WTC11 (cell line): ENCODE results near the gene DIAPH1. TPM values are rescaled to one million over a fixed set of nuclear protein-coding genes. Genes with fewer than 3 reads are reported as not detected.
A peak's percentile ranks its signal among the peaks of the same experiment; 100 is the strongest.

Source experiments
- ATAC-seq: fragments of 200-7000 bp; cut with Tn5 transposase; 2 replicates; pipeline ENCODE4 v1.10.0; 2021; ENCODE audit warnings: mild to moderate bottlenecking, moderate library complexity
- CTCF ChIA-PET: fragments of 300-600 bp; sonication (Branson Sonifier 250); formaldehyde crosslinking; loops from one replicate; lab custom pipeline; 2021; ENCODE audit warnings: antibody characterized with exemption; lab: Charles Lee
- POLR2A ChIA-PET: fragments of 350-600 bp; sonication (Branson Sonifier 250); formaldehyde crosslinking; loops from one replicate; lab custom pipeline; 2021; ENCODE audit warnings: antibody characterized with exemption; lab: Charles Lee
- DNase-seq: peaks from one replicate; pipeline ENCODE4 v3.0.0; 2021; ENCODE audit warnings: low spot score
- H3K27ac Mint-ChIP-seq: 2 replicates; pipeline ENCODE4 v1.8.0; 2021; ENCODE audit warnings: mixed read lengths
- H3K27me3 Mint-ChIP-seq: 2 replicates; pipeline ENCODE4 v1.8.0; 2021; ENCODE audit warnings: low read depth, mild to moderate bottlenecking, moderate library complexity, mixed read lengths
- H3K36me3 Mint-ChIP-seq: 2 replicates; pipeline ENCODE4 v1.8.0; 2021; ENCODE audit warnings: mixed read lengths
- H3K4me1 Mint-ChIP-seq: 2 replicates; pipeline ENCODE4 v1.8.0; 2022; ENCODE audit warnings: mixed read lengths
- H3K4me3 Mint-ChIP-seq: 2 replicates; pipeline ENCODE4 v1.8.0; 2021; ENCODE audit warnings: mild to moderate bottlenecking, moderate library complexity, mixed read lengths
- H3K9me3 Mint-ChIP-seq: 2 replicates; pipeline ENCODE4 v1.8.0; 2021; ENCODE audit warnings: mixed read lengths
- ATF1 ChIP-seq: sonication (generic); formaldehyde crosslinking; IDR thresholded peaks from 2 replicates; pipeline ENCODE4 v1.8.1; 2023; ENCODE audit warnings: mild to moderate bottlenecking, moderate library complexity, missing genetic modification reagents
- FOXK1 ChIP-seq: sonication (generic); formaldehyde crosslinking; IDR thresholded peaks from 2 replicates; pipeline ENCODE4 v1.8.0; 2022; ENCODE audit warnings: mild to moderate bottlenecking, moderate library complexity, missing genetic modification reagents
- IRF1 ChIP-seq: sonication (generic); formaldehyde crosslinking; IDR thresholded peaks from 2 replicates; pipeline ENCODE4 v1.8.0; 2023; ENCODE audit warnings: missing genetic modification reagents
- MAX ChIP-seq: sonication (generic); formaldehyde crosslinking; IDR thresholded peaks from 2 replicates; pipeline ENCODE4 v1.8.0; 2022; ENCODE audit warnings: mild to moderate bottlenecking, missing genetic modification reagents
- NR2C2 ChIP-seq: sonication (generic); formaldehyde crosslinking; IDR thresholded peaks from 2 replicates; pipeline ENCODE4 v1.8.0; 2022; ENCODE audit warnings: mild to moderate bottlenecking, missing genetic modification reagents
- PRDM15 ChIP-seq: sonication (generic); formaldehyde crosslinking; IDR thresholded peaks from 2 replicates; pipeline ENCODE4 v1.8.0; 2022; ENCODE audit warnings: missing genetic modification reagents
- SOX15 ChIP-seq: fragments of 250-450 bp; sonication (Bioruptor Pico); IDR thresholded peaks from 2 replicates; pipeline ENCODE4 v1.9.0; 2021; ENCODE audit warnings: mild to moderate bottlenecking
- ZNF232 ChIP-seq: sonication (generic); formaldehyde crosslinking; IDR thresholded peaks from 2 replicates; pipeline ENCODE4 v1.8.0; 2022; ENCODE audit warnings: mild to moderate bottlenecking, missing genetic modification reagents
- ZNF512 ChIP-seq: sonication (generic); formaldehyde crosslinking; IDR thresholded peaks from 2 replicates; pipeline ENCODE4 v1.8.1; 2022; ENCODE audit warnings: missing genetic modification reagents, borderline replicate concordance
- total RNA-seq: library from RNA; stranded (reverse); gene quantifications from 3 replicates; pipeline ENCODE4 v1.2.3, GENCODE V29; 2021
- TF ChIP-seq, protein P1 (sequence below): fragments of 250-450 bp; sonication (Bioruptor Pico); IDR thresholded peaks from 2 replicates; pipeline ENCODE4 v1.9.0; 2021; ENCODE audit warnings: mild to moderate bottlenecking, borderline replicate concordance
- TF ChIP-seq, protein P2 (sequence below): fragments of 250-450 bp; sonication (Bioruptor Pico); conservative IDR thresholded peaks from 2 replicates; pipeline ENCODE4 v1.9.0; 2021; ENCODE audit warnings: mild to moderate bottlenecking
- TF ChIP-seq, protein P3 (sequence below): sonication (generic); formaldehyde crosslinking; IDR thresholded peaks from 2 replicates; pipeline ENCODE4 v1.8.0; 2023; ENCODE audit warnings: missing genetic modification reagents, mild to moderate bottlenecking, borderline replicate concordance

DIAPH1 gene
- total RNA-seq, 1 experiment from 2014 or later, result 109 TPM

GRCh38 chr5:141654298-141654697 is 35.5 kb upstream of the DIAPH1 start (continued):
- TF ChIP-seq, protein P1, sequence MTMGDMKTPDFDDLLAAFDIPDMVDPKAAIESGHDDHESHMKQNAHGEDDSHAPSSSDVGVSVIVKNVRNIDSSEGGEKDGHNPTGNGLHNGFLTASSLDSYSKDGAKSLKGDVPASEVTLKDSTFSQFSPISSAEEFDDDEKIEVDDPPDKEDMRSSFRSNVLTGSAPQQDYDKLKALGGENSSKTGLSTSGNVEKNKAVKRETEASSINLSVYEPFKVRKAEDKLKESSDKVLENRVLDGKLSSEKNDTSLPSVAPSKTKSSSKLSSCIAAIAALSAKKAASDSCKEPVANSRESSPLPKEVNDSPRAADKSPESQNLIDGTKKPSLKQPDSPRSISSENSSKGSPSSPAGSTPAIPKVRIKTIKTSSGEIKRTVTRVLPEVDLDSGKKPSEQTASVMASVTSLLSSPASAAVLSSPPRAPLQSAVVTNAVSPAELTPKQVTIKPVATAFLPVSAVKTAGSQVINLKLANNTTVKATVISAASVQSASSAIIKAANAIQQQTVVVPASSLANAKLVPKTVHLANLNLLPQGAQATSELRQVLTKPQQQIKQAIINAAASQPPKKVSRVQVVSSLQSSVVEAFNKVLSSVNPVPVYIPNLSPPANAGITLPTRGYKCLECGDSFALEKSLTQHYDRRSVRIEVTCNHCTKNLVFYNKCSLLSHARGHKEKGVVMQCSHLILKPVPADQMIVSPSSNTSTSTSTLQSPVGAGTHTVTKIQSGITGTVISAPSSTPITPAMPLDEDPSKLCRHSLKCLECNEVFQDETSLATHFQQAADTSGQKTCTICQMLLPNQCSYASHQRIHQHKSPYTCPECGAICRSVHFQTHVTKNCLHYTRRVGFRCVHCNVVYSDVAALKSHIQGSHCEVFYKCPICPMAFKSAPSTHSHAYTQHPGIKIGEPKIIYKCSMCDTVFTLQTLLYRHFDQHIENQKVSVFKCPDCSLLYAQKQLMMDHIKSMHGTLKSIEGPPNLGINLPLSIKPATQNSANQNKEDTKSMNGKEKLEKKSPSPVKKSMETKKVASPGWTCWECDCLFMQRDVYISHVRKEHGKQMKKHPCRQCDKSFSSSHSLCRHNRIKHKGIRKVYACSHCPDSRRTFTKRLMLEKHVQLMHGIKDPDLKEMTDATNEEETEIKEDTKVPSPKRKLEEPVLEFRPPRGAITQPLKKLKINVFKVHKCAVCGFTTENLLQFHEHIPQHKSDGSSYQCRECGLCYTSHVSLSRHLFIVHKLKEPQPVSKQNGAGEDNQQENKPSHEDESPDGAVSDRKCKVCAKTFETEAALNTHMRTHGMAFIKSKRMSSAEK (CRISPR knock-in tag), result no peak
- TF ChIP-seq IRF1, result no peak

DNA sequence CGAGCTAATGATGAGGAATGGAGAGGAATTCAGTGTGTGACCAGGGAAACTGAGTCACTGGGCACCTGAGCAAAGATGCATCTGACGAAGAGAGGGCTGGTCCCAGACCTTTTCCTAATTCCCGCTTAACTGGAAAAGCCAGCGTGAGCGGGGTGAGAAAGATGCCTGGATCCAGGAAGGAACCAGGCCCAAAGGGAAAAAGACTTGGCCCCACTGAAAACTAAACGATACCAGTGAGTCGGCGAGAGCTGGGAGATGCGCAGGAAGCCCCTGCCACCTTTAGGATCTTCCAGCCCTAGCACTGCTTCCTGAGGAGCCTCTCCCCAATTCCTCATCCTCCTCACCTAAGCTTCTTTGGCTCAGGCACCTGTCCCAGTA is 32.9 kb upstream of the DIAPH1 start:
- no peak for ATAC-seq
- ChIA-PET CTCF (interaction anchor here (1.0 to 3.1 kb wide), 12 partner anchors 10 to 309 kb away, joined by 3 to 32 read pairs (median 4); partner anchors contain the start of genes ARAP3, DIAPH1, HDAC3 and RELL2), POLR2A (interaction anchor here (1.1 to 1.4 kb wide), 3 partner anchors 11 to 30 kb away, joined by 4 to 19 read pairs (median 5); partner anchors contain the start of genes HDAC3 and RELL2)
- TF ChIP-seq, protein P2, sequence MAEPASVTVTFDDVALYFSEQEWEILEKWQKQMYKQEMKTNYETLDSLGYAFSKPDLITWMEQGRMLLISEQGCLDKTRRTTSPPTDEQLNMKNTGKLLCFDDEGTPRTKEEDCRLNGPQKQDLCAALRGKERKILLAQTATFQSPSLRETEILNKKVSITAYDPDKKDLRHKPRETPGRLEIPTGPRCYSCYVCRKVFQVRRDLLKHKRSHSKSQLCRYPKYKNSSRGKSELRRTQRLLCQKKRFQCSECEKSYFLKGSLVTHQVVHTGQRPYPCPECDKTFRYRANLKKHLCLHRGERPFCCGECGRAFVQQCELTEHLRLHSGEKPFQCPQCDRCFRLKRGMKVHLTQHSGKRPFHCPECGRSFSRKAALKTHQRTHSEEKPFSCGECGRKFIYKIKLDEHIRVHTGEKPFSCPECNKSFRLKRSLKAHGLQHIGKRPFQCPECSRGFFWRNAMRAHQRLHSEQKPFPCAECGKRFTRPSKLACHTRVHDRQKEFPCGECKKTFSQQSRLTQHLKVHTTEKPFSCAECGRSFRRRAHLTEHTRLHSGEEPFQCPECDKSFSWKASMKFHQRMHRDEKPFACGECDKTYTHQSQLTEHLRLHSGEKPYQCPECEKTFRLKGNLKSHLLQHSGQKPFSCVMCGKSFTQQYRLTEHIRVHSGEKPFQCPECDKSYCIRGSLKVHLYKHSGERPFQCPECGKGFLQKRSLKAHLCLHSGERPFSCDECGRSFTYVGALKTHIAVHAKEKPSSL (CRISPR knock-in tag), result no peak
- TF ChIP-seq, protein P1 (CRISPR knock-in tag), result no peak
- TF ChIP-seq NR2C2 (CRISPR knock-in tag) (no peak), SOX15 (CRISPR knock-in tag) (no peak), ZNF512 (CRISPR knock-in tag) (no peak), ATF1 (no peak), PRDM15 (CRISPR knock-in tag) (no peak), FOXK1 (no peak), MAX (no peak), ZNF232 (CRISPR knock-in tag) (no peak)
- TF ChIP-seq, protein P3, sequence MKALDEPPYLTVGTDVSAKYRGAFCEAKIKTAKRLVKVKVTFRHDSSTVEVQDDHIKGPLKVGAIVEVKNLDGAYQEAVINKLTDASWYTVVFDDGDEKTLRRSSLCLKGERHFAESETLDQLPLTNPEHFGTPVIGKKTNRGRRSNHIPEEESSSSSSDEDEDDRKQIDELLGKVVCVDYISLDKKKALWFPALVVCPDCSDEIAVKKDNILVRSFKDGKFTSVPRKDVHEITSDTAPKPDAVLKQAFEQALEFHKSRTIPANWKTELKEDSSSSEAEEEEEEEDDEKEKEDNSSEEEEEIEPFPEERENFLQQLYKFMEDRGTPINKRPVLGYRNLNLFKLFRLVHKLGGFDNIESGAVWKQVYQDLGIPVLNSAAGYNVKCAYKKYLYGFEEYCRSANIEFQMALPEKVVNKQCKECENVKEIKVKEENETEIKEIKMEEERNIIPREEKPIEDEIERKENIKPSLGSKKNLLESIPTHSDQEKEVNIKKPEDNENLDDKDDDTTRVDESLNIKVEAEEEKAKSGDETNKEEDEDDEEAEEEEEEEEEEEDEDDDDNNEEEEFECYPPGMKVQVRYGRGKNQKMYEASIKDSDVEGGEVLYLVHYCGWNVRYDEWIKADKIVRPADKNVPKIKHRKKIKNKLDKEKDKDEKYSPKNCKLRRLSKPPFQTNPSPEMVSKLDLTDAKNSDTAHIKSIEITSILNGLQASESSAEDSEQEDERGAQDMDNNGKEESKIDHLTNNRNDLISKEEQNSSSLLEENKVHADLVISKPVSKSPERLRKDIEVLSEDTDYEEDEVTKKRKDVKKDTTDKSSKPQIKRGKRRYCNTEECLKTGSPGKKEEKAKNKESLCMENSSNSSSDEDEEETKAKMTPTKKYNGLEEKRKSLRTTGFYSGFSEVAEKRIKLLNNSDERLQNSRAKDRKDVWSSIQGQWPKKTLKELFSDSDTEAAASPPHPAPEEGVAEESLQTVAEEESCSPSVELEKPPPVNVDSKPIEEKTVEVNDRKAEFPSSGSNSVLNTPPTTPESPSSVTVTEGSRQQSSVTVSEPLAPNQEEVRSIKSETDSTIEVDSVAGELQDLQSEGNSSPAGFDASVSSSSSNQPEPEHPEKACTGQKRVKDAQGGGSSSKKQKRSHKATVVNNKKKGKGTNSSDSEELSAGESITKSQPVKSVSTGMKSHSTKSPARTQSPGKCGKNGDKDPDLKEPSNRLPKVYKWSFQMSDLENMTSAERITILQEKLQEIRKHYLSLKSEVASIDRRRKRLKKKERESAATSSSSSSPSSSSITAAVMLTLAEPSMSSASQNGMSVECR (CRISPR knock-in tag), result no peak

More for the DNA sequence above, 32.9 kb upstream of the DIAPH1 start:
- Mint-ChIP-seq H3K4me3 (peak overlapping the region; percentile 99), H3K27me3 (no peaks in the 10 kb centered on the region), H3K4me1 (peaks cover 20% of the 10 kb centered on the region), H3K36me3 (peaks cover 29% of the 10 kb centered on the region), H3K9me3 (no peaks in the 10 kb centered on the region), H3K27ac (0 out of 2 replicates have a peak overlapping the region, but pooled peaks have one; percentile 9)
- no peak for DNase-seq
